ENCODE results near the gene SLC25A45.

SLC25A45 gene

DNA sequence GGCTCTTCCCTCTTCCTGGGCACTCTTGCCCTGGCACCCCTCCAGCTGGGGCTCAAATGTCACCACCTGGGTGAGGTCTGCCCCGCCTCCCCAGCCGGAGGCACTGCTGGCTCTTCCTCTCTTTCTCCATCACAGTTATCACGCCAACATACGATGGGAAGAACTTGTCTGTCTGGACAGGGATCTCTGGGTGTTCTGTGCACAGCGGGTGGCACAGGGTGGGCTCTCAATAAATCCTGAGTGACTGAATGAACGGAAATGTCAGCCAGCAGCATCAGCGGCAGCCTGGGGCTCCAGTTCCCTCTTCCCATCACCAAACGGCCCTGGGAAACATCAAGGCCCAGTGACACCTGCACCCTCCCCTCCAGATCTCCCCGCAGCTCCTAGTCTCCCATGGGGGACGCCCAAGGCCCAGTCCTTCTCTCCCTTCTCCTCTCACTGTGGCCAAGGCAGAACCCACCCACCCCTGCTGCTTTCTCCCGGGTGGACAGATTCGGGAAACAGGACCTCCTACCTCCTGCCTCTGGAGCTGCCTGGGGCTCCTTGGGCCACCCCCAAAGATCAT, 440 bp upstream of the SLC25A45 start:
- peaks cover 20% of the 10 kb centered on the region for H3K4me1 ChIP-seq (ENCODE audit: control insufficient read depth, insufficient read depth, low read length)
- no peaks in the 10 kb centered on the region for H3K9me3 ChIP-seq (ENCODE audit: control insufficient read depth, low read length)
- no peak overlapping the region for H3K27ac ChIP-seq (ENCODE audit: insufficient read depth, low read depth, low read length, poor library complexity, severe bottlenecking)
- no peaks in the 10 kb centered on the region for H3K36me3 ChIP-seq (ENCODE audit: control insufficient read depth, insufficient read depth, low read length)
- no peaks in the 10 kb centered on the region for H3K27me3 ChIP-seq (ENCODE audit: control insufficient read depth, insufficient read depth, low read length, poor library complexity, severe bottlenecking)
- 78 to 86% methylated on average over 12 of the region's 12 CpGs for WGBS, 2 experiments
- H3K4me3 ChIP-seq (ENCODE audit: insufficient read depth, low read depth, low read length): no peak overlapping the region

DNA sequence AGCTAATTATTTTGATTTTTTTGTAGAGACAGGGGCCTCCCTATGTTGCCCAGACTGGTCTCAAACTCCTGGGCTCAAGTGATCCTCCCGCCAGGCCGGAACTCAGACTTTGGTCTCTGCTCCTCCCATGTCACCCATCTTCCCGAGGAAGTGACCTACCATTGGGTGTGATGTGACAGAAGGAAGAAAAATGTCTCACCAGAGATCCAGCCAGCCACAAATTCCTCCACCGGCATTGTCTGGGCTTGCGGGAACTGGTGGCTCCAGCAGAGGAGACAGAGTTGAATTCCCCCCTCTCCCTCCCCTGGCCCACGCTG, 772 bp downstream of the SLC25A45 start:
- 79 to 80% methylated on average over 6 of the region's 6 CpGs for WGBS, 2 experiments
- Histone ChIP-seq H3K27ac (ENCODE audit: insufficient read depth, low read depth, low read length, poor library complexity, severe bottlenecking) (no peak overlapping the region), H3K4me3 (ENCODE audit: insufficient read depth, low read depth, low read length) (no peak overlapping the region), H3K4me1 (ENCODE audit: control insufficient read depth, insufficient read depth, low read length) (peaks cover 16% of the 10 kb centered on the region), H3K27me3 (ENCODE audit: control insufficient read depth, insufficient read depth, low read length, poor library complexity, severe bottlenecking) (no peaks in the 10 kb centered on the region), H3K9me3 (ENCODE audit: control insufficient read depth, low read length) (no peaks in the 10 kb centered on the region), H3K36me3 (ENCODE audit: control insufficient read depth, insufficient read depth, low read length) (no peaks in the 10 kb centered on the region)

DNA sequence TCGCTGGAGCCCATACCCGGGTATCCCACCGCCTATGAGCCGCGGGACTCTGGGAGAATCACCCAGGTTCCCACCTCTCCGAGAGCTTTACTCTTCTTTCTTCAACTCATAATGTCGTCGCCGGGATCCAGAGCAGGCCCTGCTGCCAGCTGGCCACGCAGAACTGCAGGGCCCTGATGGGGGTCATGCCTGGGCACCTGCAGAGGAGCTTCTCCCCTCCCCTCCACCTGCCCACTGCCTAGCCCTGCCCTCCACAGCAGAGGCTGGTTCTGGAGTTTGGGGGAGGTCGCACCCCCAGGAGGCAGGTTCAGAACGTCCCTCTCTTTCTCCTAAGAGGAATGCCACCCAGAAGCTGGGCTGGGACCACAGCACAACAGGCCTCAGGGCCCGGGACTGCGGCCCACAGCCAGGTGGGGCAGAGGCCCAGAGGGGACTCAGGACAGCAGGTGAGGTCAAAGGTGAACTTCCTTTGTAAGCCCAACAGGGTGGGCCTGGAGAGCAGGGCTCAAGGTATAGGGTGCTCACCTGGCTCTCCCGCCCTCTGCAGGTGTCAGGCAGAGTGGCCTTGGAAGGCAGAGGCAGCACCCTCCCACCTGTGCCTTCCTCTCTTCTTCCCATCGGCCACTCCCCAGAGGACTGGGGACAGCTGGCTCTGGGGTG, 1.9 kb downstream of the SLC25A45 start:
- no peak overlapping the region for H3K27ac ChIP-seq (ENCODE audit: insufficient read depth, low read depth, low read length, poor library complexity, severe bottlenecking)
- 92 to 93% methylated on average over 16 of the region's 16 CpGs for WGBS, 2 experiments

DNA sequence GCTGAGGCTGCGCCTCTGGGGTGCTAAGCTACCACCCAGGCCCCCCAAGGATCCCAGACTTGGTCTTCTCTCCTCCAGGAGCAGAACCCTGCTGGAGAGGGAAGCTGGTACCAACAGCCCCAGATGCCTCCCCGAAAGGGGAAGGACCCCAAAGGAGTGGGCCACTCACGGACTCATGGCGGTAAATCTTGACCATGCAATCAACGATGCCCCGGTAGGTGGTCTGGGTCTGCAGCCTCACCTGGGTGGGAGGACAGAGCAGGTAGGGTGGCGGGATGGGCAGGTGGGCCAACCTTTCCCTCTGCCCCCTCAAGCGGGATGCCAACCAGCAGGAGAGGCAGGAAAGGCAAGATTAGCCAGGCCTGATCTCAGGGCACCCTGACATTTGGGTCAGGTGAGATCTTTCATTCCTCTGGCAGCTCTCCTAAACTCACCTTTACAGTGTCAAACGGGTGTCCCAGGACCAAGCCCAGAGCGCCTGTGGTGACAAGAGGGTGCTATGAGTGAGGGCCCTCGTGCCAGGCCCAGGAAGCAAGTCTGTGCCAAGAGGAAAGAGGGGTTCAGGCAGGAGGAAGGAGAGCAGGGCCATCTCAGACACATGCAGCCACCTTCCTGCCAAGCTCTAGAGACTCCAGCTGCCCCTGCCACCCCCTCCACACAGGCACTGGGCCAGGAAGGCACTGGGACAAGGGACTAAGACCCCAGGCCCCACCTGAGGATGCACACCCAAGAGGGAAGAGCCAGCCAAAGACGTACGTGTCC, 2.6 kb downstream of the SLC25A45 start:
- peaks cover 16% of the 10 kb centered on the region for H3K4me1 ChIP-seq (ENCODE audit: control insufficient read depth, insufficient read depth, low read length)
- no peaks in the 10 kb centered on the region for H3K27me3 ChIP-seq (ENCODE audit: control insufficient read depth, insufficient read depth, low read length, poor library complexity, severe bottlenecking)
- no peak overlapping the region for H3K4me3 ChIP-seq (ENCODE audit: insufficient read depth, low read depth, low read length)
- WGBS, 2 experiments: 94% methylated on average over 13 of the region's 13 CpGs
- no peaks in the 10 kb centered on the region for H3K36me3 ChIP-seq (ENCODE audit: control insufficient read depth, insufficient read depth, low read length)
- H3K27ac ChIP-seq (ENCODE audit: insufficient read depth, low read depth, low read length, poor library complexity, severe bottlenecking): no peak overlapping the region
- H3K9me3 ChIP-seq (ENCODE audit: control insufficient read depth, low read length): no peaks in the 10 kb centered on the region

More for the DNA sequence above, 1.9 kb downstream of the SLC25A45 start:
- Histone ChIP-seq H3K36me3 (ENCODE audit: control insufficient read depth, insufficient read depth, low read length) (no peaks in the 10 kb centered on the region), H3K9me3 (ENCODE audit: control insufficient read depth, low read length) (no peaks in the 10 kb centered on the region), H3K4me3 (ENCODE audit: insufficient read depth, low read depth, low read length) (no peak overlapping the region), H3K27me3 (ENCODE audit: control insufficient read depth, insufficient read depth, low read length, poor library complexity, severe bottlenecking) (no peaks in the 10 kb centered on the region), H3K4me1 (ENCODE audit: control insufficient read depth, insufficient read depth, low read length) (peaks cover 16% of the 10 kb centered on the region)

DNA sequence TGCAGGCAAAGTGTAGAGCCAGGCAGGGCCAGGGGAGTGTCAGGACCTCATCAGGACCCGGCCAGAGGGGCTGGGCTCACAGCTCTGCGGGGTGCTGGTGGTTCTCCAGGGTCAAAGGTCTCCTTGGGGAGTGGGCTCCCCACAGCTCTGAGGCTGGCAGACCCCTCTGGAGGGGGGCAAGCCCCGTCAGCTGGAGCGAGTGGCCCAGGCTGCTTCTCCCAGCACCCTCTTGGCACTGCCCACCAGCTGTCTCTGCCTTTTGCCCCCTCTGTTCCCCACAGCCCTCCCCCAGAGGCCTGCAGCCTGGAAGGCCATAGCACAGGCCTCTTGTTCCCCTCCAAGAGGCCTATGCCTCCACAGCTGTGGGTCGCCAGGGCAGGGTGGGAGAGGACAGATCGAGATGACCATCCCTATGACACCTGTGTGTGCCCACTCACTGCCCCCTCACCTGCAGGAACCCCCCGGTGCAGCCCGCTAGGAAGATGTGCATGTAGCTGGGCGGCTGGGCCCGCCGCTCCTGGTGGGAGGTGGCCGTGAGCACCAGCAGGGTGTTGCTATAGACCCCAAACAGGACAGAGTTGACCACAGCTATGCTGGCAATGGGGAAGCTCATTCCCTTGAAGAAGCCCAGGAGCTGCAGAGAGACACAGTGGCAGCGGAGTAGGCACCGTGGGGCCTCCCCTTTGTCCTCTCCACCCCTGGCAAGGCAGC, 3.4 kb downstream of the SLC25A45 start:
- H3K27me3 ChIP-seq (ENCODE audit: control insufficient read depth, insufficient read depth, low read length, poor library complexity, severe bottlenecking): no peaks in the 10 kb centered on the region
- WGBS, 2 experiments: 91 to 92% methylated on average over 14 of the region's 14 CpGs
- peaks cover 16% of the 10 kb centered on the region for H3K4me1 ChIP-seq (ENCODE audit: control insufficient read depth, insufficient read depth, low read length)
- H3K4me3 ChIP-seq (ENCODE audit: insufficient read depth, low read depth, low read length): no peak overlapping the region
- no peaks in the 10 kb centered on the region for H3K9me3 ChIP-seq (ENCODE audit: control insufficient read depth, low read length)
- H3K36me3 ChIP-seq (ENCODE audit: control insufficient read depth, insufficient read depth, low read length): no peaks in the 10 kb centered on the region
- H3K27ac ChIP-seq (ENCODE audit: insufficient read depth, low read depth, low read length, poor library complexity, severe bottlenecking): no peak overlapping the region

DNA sequence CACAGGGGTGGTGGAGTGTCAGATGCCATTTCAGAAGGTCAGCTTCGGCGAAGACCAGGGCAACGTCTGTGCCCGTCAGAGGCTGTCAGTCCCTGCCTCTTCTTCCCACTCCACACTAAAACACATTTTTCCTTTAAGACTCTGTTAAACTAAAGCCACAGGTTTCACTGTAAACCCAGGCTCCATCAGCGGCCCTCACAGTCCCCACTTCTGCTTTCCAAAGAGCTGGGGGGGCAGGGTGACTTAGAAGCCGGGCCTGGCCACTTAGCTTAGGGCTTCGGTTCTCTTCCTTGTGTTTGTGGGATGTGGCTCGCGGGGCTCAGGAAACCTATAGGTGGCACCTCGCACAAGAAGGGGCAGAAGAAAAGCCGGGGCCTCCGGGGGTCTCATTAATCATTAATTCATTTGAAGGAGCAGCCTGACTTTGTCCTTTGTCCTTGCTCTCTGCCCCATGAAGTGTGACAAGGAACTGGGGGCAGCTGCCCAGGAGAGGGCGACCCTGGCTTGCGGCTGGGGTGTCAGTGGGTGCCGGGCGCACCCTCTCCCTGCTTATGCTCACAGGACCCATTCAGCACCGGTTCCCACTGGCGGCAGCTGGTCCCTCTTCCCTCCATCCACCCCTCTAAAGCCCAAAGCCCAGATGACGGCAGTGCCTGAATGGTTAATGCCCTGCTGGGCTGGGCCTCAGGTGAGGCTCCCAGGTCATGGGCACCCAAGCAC, 4.1 kb downstream of the SLC25A45 start:
- Histone ChIP-seq H3K4me3 (ENCODE audit: insufficient read depth, low read depth, low read length) (no peak overlapping the region), H3K27ac (ENCODE audit: insufficient read depth, low read depth, low read length, poor library complexity, severe bottlenecking) (no peak overlapping the region), H3K9me3 (ENCODE audit: control insufficient read depth, low read length) (no peaks in the 10 kb centered on the region), H3K27me3 (ENCODE audit: control insufficient read depth, insufficient read depth, low read length, poor library complexity, severe bottlenecking) (no peaks in the 10 kb centered on the region), H3K4me1 (ENCODE audit: control insufficient read depth, insufficient read depth, low read length) (peaks cover 16% of the 10 kb centered on the region), H3K36me3 (ENCODE audit: control insufficient read depth, insufficient read depth, low read length) (no peaks in the 10 kb centered on the region)
- WGBS, 2 experiments: 87% methylated on average over 19 of the region's 19 CpGs

DNA sequence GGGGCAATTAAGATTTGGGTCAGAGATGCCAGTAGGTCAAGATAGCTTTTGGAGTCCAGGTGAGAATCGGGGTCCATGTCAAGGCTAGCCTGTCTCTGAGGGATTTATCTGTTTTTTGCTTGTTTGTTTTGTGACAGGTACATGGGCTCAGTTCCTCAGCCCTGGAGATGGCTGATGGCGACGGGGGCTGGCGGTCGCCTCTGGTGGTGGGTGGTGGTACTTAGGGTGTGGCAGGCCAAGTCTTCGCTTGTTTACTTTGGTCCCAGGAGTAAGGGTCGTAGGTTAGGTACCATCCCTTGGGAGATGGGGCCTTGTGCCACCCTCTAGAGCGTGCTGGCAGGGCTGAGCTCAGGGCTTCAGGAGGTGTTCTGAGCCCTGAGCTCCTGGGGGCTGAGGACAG, 4.7 kb downstream of the SLC25A45 start:
- H3K4me1 ChIP-seq (ENCODE audit: control insufficient read depth, insufficient read depth, low read length): peaks cover 12% of the 10 kb centered on the region
- H3K4me3 ChIP-seq (ENCODE audit: insufficient read depth, low read depth, low read length): no peak overlapping the region
- H3K9me3 ChIP-seq (ENCODE audit: control insufficient read depth, low read length): no peaks in the 10 kb centered on the region
- WGBS, 2 experiments: 88 to 91% methylated on average over 8 of the region's 8 CpGs
- no peaks in the 10 kb centered on the region for H3K36me3 ChIP-seq (ENCODE audit: control insufficient read depth, insufficient read depth, low read length)
- no peaks in the 10 kb centered on the region for H3K27me3 ChIP-seq (ENCODE audit: control insufficient read depth, insufficient read depth, low read length, poor library complexity, severe bottlenecking)
- no peak overlapping the region for H3K27ac ChIP-seq (ENCODE audit: insufficient read depth, low read depth, low read length, poor library complexity, severe bottlenecking)

DNA sequence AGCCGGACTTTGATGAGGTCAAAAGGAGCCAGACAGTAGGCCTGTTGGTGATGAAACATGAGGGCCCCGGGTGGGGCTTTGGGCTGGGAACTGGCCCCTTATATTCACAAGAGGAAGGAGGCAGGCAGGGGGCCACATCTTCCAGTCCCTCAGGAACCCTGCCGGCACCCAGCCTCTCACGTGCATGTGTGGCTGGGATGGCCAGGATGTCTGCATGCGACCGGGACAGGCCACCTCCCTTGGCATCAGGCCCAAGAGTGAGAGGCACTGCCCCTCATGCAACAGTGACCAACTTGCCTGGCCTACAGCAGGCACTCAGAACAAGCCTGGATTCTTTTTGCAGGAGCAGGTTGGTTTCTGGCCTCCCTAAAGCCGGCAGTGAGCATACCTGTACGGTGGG, 5.4 kb downstream of the SLC25A45 start:
- Histone ChIP-seq H3K36me3 (ENCODE audit: control insufficient read depth, insufficient read depth, low read length) (no peaks in the 10 kb centered on the region), H3K27me3 (ENCODE audit: control insufficient read depth, insufficient read depth, low read length, poor library complexity, severe bottlenecking) (no peaks in the 10 kb centered on the region), H3K4me3 (ENCODE audit: insufficient read depth, low read depth, low read length) (no peak overlapping the region), H3K27ac (ENCODE audit: insufficient read depth, low read depth, low read length, poor library complexity, severe bottlenecking) (no peak overlapping the region), H3K9me3 (ENCODE audit: control insufficient read depth, low read length) (no peaks in the 10 kb centered on the region), H3K4me1 (ENCODE audit: control insufficient read depth, insufficient read depth, low read length) (peaks cover 5% of the 10 kb centered on the region)
- 88 to 89% methylated on average over 8 of the region's 8 CpGs for WGBS, 2 experiments

DNA sequence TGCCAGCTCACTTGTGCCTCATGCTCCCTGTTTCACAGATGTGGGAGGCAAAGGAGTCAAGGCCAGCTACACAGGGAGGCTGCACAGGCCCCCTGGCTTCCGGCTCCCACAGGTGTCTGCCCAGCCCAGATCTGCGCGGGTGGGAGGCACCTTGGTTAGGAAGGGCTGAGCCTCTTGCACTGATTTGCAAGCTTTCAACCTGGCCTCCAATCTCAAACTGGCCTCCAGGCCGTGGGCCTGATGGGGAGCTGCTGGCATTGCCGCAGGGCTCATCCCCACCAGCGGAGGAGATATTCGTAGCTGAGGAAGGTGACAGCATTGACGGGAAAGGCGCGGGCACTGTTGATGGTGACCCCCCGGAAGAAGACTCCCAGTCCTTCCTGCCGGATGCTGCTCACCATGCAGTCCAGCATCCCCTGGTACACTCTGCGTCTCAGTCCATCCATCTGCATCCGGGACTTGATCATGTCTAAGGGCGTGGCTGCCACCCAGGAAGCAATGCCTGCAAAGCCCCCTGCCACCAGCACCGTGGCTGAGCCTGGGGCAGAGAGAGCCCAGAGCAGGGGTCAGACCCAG, 6.2 kb downstream of the SLC25A45 start:
- H3K36me3 ChIP-seq (ENCODE audit: control insufficient read depth, insufficient read depth, low read length): no peaks in the 10 kb centered on the region
- H3K27me3 ChIP-seq (ENCODE audit: control insufficient read depth, insufficient read depth, low read length, poor library complexity, severe bottlenecking): no peaks in the 10 kb centered on the region
- H3K4me3 ChIP-seq (ENCODE audit: insufficient read depth, low read depth, low read length): no peak overlapping the region
- H3K4me1 ChIP-seq (ENCODE audit: control insufficient read depth, insufficient read depth, low read length): no peaks in the 10 kb centered on the region
- H3K9me3 ChIP-seq (ENCODE audit: control insufficient read depth, low read length): no peaks in the 10 kb centered on the region
- 93% methylated on average over 16 of the region's 16 CpGs for WGBS, 2 experiments
- H3K27ac ChIP-seq (ENCODE audit: insufficient read depth, low read depth, low read length, poor library complexity, severe bottlenecking): no peak overlapping the region

All from ectodermal cell (in vitro differentiated cells).